Measurements from ENCODE around the gene NKX6-1.

The NKX6-1 gene

GRCh38 chr4:84496706-84497503 lies 2.2 kb downstream of the NKX6-1 start:
- H2AK5ac ChIP-seq (ENCODE audit: low read depth, low read length): peak overlapping the region; percentile 79
- peak overlapping the region; percentile 68 for H3K9ac ChIP-seq (ENCODE audit: low read depth, low read length, poor library complexity)
- H3K27me3 ChIP-seq (ENCODE audit: control insufficient read depth in 3 of 3, insufficient read depth in 3 of 3, low read depth in 1 of 3, low read length in 3 of 3): peaks cover 48 to 97% (median 85%) of the 10 kb centered on the region in 3 experiments
- peaks cover 8 to 13% of the 10 kb centered on the region in 2 donors for H3K4me1 ChIP-seq (ENCODE audit: control insufficient read depth in 2 of 2, insufficient read depth in 1 of 2, low read depth in 1 of 2, low read length in 2 of 2)
- peak overlapping the region; percentile 45 for H2BK15ac ChIP-seq (ENCODE audit: low read length)
- no peak overlapping the region for H4K8ac ChIP-seq (ENCODE audit: low read depth, low read length)
- peak overlapping the region; percentile 35 for H2BK5ac ChIP-seq (ENCODE audit: low read length)
- H3K79me1 ChIP-seq (ENCODE audit: low read depth, low read length): peaks cover 2% of the 10 kb centered on the region
- peak overlapping the region; percentile 55 to 58 for H3K4me3 ChIP-seq (ENCODE audit: low read length in 2 of 2)
- no CpG with 5 or more reads among the region's 53 CpGs for WGBS, 2 donors (ENCODE audit: extremely low coverage in 2 of 2, insufficient read length in 2 of 2, insufficient replicate concordance in 1 of 2)
- H2BK12ac ChIP-seq (ENCODE audit: low read length): peak overlapping the region; percentile 80
- no peak for DNase-seq (ENCODE audit: low spot score)
- H2AFZ ChIP-seq (ENCODE audit: low read length): peak overlapping the region; percentile 95
- no peak overlapping the region for H3K27ac ChIP-seq (replicated peaks; ENCODE audit: low read length)
- H3K4ac ChIP-seq (ENCODE audit: low read length): no peak overlapping the region
- peak overlapping the region; percentile 50 for H3K14ac ChIP-seq (ENCODE audit: low read length)
- peaks cover 0 to 23% of the 10 kb centered on the region in 2 donors for H3K36me3 ChIP-seq (replicated peaks in 1 of 2; ENCODE audit: control insufficient read depth in 2 of 2, insufficient read depth in 2 of 2, low read length in 2 of 2)
- H3K18ac ChIP-seq (ENCODE audit: low read length): peak overlapping the region; percentile 81
- H3K4me2 ChIP-seq (ENCODE audit: insufficient read depth, low read length, poor library complexity, severe bottlenecking): peak overlapping the region; percentile 96
- H2BK120ac ChIP-seq (ENCODE audit: low read depth, low read length): peak overlapping the region; percentile 56
- no peak overlapping the region for H4K91ac ChIP-seq (ENCODE audit: low read depth, low read length, poor library complexity)
- peak overlapping the region; percentile 44 for H3K23ac ChIP-seq (ENCODE audit: low read depth, low read length, poor library complexity)
- H3K9me3 ChIP-seq (replicated peaks in 1 of 2; ENCODE audit: control insufficient read depth in 2 of 2, insufficient read depth in 1 of 2, low read depth in 1 of 2, low read length in 2 of 2): peaks cover 0 to 4% of the 10 kb centered on the region in 2 donors

DNA sequence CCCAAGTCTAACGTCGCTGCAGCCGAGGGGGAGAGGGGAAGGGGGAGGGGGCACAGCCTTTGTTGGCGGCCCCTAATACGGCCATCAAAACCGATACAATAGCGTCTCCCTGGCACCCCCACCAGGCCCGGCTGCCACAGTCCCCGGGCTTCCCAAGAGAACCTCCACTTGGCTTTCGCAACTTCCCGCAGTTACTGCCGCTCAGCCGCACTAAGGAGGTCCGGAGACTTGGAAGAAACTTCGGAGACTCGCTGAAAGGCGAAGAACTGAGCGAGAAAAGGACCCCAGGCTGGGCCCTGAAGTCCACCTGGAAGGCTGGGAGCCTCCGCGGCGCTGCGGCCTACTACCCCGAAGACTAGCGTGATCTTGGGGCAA lies 2.8 kb downstream of the NKX6-1 start:
- Histone ChIP-seq H3K4ac (ENCODE audit: low read length) (no peak overlapping the region), H2AK5ac (ENCODE audit: low read depth, low read length) (no peak overlapping the region), H3K4me2 (ENCODE audit: insufficient read depth, low read length, poor library complexity, severe bottlenecking) (peak overlapping the region; percentile 96), H3K9ac (ENCODE audit: low read depth, low read length, poor library complexity) (no peak overlapping the region), H3K9me3 (replicated peaks in 1 of 2; ENCODE audit: control insufficient read depth in 2 of 2, insufficient read depth in 1 of 2, low read depth in 1 of 2, low read length in 2 of 2) (peaks cover 0 to 4% of the 10 kb centered on the region in 2 donors), H4K8ac (ENCODE audit: low read depth, low read length) (no peak overlapping the region), H4K91ac (ENCODE audit: low read depth, low read length, poor library complexity) (no peak overlapping the region), H2BK12ac (ENCODE audit: low read length) (no peak overlapping the region), H3K27ac (replicated peaks; ENCODE audit: low read length) (no peak overlapping the region), H2AFZ (ENCODE audit: low read length) (peak overlapping the region; percentile 95), H3K4me1 (ENCODE audit: control insufficient read depth in 2 of 2, insufficient read depth in 1 of 2, low read depth in 1 of 2, low read length in 2 of 2) (peaks cover 8 to 13% of the 10 kb centered on the region in 2 donors), H3K36me3 (replicated peaks in 1 of 2; ENCODE audit: control insufficient read depth in 2 of 2, insufficient read depth in 2 of 2, low read length in 2 of 2) (peaks cover 0 to 23% of the 10 kb centered on the region in 2 donors), H3K18ac (ENCODE audit: low read length) (peak overlapping the region; percentile 81), H2BK120ac (ENCODE audit: low read depth, low read length) (no peak overlapping the region), H3K4me3 (ENCODE audit: low read length in 2 of 2) (peak overlapping the region; percentile 20 to 58), H2BK15ac (ENCODE audit: low read length) (peak overlapping the region; percentile 45), H3K23ac (ENCODE audit: low read depth, low read length, poor library complexity) (peak overlapping the region; percentile 44), H3K27me3 (ENCODE audit: control insufficient read depth in 3 of 3, insufficient read depth in 3 of 3, low read depth in 1 of 3, low read length in 3 of 3) (peaks cover 46 to 97% (median 83%) of the 10 kb centered on the region in 3 experiments), H3K79me1 (ENCODE audit: low read depth, low read length) (peaks cover 2% of the 10 kb centered on the region), H2BK5ac (ENCODE audit: low read length) (peak overlapping the region; percentile 35), H3K14ac (ENCODE audit: low read length) (no peak overlapping the region)
- no CpG with 5 or more reads among the region's 24 CpGs for WGBS, 2 donors (ENCODE audit: extremely low coverage in 2 of 2, insufficient read length in 2 of 2, insufficient replicate concordance in 1 of 2)
- no peak for DNase-seq (ENCODE audit: low spot score)

DNA sequence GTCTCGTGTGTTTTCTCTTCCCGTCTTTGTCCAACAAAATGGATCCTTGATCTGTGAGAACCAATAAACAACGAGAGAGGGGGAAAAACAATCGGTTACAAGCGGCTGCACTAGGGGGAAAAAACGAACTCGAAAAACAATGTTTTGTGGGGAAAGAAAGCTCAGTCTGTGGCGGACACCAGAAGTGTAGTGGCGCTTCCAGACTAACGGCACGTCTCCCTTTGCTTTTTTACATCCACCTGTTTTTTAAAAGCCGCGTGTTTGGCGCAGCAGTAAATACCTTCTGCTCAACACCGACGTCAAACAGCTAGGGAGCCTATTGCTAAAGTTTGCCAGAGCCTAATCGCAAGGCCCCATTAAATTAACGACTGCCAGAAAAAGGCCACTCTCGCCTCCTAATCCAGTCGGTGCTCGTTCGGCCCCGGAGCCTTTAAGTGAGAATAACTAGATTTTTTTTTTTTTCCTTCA lies 3.3 kb downstream of the NKX6-1 start:
- peak overlapping the region; percentile 21 for H3K4me2 ChIP-seq (ENCODE audit: insufficient read depth, low read length, poor library complexity, severe bottlenecking)
- peaks cover 0 to 23% of the 10 kb centered on the region in 2 donors for H3K36me3 ChIP-seq (replicated peaks in 1 of 2; ENCODE audit: control insufficient read depth in 2 of 2, insufficient read depth in 2 of 2, low read length in 2 of 2)
- H3K18ac ChIP-seq (ENCODE audit: low read length): no peak overlapping the region
- H3K14ac ChIP-seq (ENCODE audit: low read length): no peak overlapping the region
- H2BK12ac ChIP-seq (ENCODE audit: low read length): no peak overlapping the region
- H2AFZ ChIP-seq (ENCODE audit: low read length): peak overlapping the region; percentile 95
- no peak overlapping the region for H3K4ac ChIP-seq (ENCODE audit: low read length)
- H4K91ac ChIP-seq (ENCODE audit: low read depth, low read length, poor library complexity): no peak overlapping the region
- no CpG with 5 or more reads among the region's 23 CpGs for WGBS, 2 donors (ENCODE audit: extremely low coverage in 2 of 2, insufficient read length in 2 of 2, insufficient replicate concordance in 1 of 2)
- H2BK15ac ChIP-seq (ENCODE audit: low read length): no peak overlapping the region
- H2BK5ac ChIP-seq (ENCODE audit: low read length): no peak overlapping the region
- DNase-seq (ENCODE audit: low spot score): no peak
- peaks cover 2% of the 10 kb centered on the region for H3K79me1 ChIP-seq (ENCODE audit: low read depth, low read length)
- H3K9ac ChIP-seq (ENCODE audit: low read depth, low read length, poor library complexity): no peak overlapping the region
- no peak overlapping the region for H3K23ac ChIP-seq (ENCODE audit: low read depth, low read length, poor library complexity)
- H2AK5ac ChIP-seq (ENCODE audit: low read depth, low read length): no peak overlapping the region
- no peak overlapping the region for H2BK120ac ChIP-seq (ENCODE audit: low read depth, low read length)
- no peak overlapping the region for H3K27ac ChIP-seq (replicated peaks; ENCODE audit: low read length)
- H3K9me3 ChIP-seq (replicated peaks in 1 of 2; ENCODE audit: control insufficient read depth in 2 of 2, insufficient read depth in 1 of 2, low read depth in 1 of 2, low read length in 2 of 2): peaks cover 0 to under 1% of the 10 kb centered on the region in 2 donors
- no peak overlapping the region for H4K8ac ChIP-seq (ENCODE audit: low read depth, low read length)
- peaks cover 8 to 13% of the 10 kb centered on the region in 2 donors for H3K4me1 ChIP-seq (ENCODE audit: control insufficient read depth in 2 of 2, insufficient read depth in 1 of 2, low read depth in 1 of 2, low read length in 2 of 2)
- H3K27me3 ChIP-seq (ENCODE audit: control insufficient read depth in 3 of 3, insufficient read depth in 3 of 3, low read depth in 1 of 3, low read length in 3 of 3): peaks cover 42 to 97% (median 81%) of the 10 kb centered on the region in 3 experiments
- peak overlapping the region in 1 of 2 donors; percentile 58 for H3K4me3 ChIP-seq (ENCODE audit: low read length in 2 of 2)

DNA sequence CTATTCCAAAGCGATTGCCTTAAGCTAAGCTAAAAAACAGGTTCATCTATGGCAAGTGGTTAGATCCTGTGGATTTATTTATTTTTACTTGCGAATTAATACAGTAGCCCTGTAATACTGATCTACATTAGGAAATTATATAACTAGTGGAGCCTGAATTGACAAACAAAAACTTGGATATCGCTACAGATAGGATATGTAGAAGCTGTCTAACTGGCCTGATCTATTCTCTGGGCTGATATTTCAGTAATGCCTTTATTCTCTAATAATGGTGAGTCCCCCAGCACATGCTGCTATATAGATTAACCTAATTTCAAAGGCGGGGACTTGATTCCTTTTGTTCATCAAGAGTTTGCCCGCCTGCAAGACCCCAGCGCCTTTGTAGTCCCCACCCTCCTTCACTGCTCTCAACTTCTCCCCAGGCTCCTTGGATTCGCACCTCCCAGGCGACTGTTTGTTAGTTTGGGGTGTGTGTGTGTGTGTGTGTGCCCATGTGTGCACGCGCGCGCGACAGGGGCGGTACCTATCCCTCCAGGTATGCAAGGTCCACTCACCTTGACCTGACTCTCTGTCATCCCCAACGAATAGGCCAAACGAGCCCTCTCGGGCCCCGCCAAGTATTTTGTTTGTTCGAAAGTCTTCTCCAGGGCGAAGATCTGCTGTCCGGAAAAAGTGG lies 3.8 kb downstream of the NKX6-1 start:
- Histone ChIP-seq H3K23ac (ENCODE audit: low read depth, low read length, poor library complexity) (peak overlapping the region; percentile 90), H3K36me3 (replicated peaks in 1 of 2; ENCODE audit: control insufficient read depth in 2 of 2, insufficient read depth in 2 of 2, low read length in 2 of 2) (peaks cover 0 to 23% of the 10 kb centered on the region in 2 donors), H3K4ac (ENCODE audit: low read length) (no peak overlapping the region), H4K91ac (ENCODE audit: low read depth, low read length, poor library complexity) (no peak overlapping the region), H2BK5ac (ENCODE audit: low read length) (no peak overlapping the region), H2BK12ac (ENCODE audit: low read length) (no peak overlapping the region), H3K4me1 (ENCODE audit: control insufficient read depth in 2 of 2, insufficient read depth in 1 of 2, low read depth in 1 of 2, low read length in 2 of 2) (peaks cover 8 to 13% of the 10 kb centered on the region in 2 donors), H4K8ac (ENCODE audit: low read depth, low read length) (no peak overlapping the region), H3K4me2 (ENCODE audit: insufficient read depth, low read length, poor library complexity, severe bottlenecking) (peak overlapping the region; percentile 21), H3K14ac (ENCODE audit: low read length) (no peak overlapping the region), H3K9me3 (replicated peaks in 1 of 2; ENCODE audit: control insufficient read depth in 2 of 2, insufficient read depth in 1 of 2, low read depth in 1 of 2, low read length in 2 of 2) (no peaks in the 10 kb centered on the region), H2AFZ (ENCODE audit: low read length) (no peak overlapping the region), H3K79me1 (ENCODE audit: low read depth, low read length) (peaks cover 2% of the 10 kb centered on the region), H2BK15ac (ENCODE audit: low read length) (no peak overlapping the region), H2AK5ac (ENCODE audit: low read depth, low read length) (no peak overlapping the region), H3K27me3 (ENCODE audit: control insufficient read depth in 3 of 3, insufficient read depth in 3 of 3, low read depth in 1 of 3, low read length in 3 of 3) (peaks cover 42 to 96% (median 79%) of the 10 kb centered on the region in 3 experiments), H3K9ac (ENCODE audit: low read depth, low read length, poor library complexity) (no peak overlapping the region), H3K4me3 (ENCODE audit: low read length in 2 of 2) (no peak overlapping the region), H2BK120ac (ENCODE audit: low read depth, low read length) (no peak overlapping the region), H3K18ac (ENCODE audit: low read length) (no peak overlapping the region), H3K27ac (replicated peaks; ENCODE audit: low read length) (no peak overlapping the region)
- WGBS, 2 donors (ENCODE audit: extremely low coverage in 2 of 2, insufficient read length in 2 of 2, insufficient replicate concordance in 1 of 2): no CpG with 5 or more reads among the region's 21 CpGs
- no peak for DNase-seq (ENCODE audit: low spot score)

Data from neuronal stem cell (in vitro differentiated cells).